SU-DHL-6 (cell line): ENCODE results near the gene HSPA1A.

Experiments
- H2AFZ ChIP-seq: fragments of 200-600 bp; sonication (generic); 2 replicates; pipeline ENCODE4 v1.6.1; 2014; ENCODE audit warnings: low read depth, mild to moderate bottlenecking, moderate library complexity, mixed read lengths, antibody characterized with exemption, low read length; ENCODE audit not compliant: severe bottlenecking
- H3F3A ChIP-seq: fragments of 200-600 bp; shearing (Covaris generic); 2 replicates; pipeline ENCODE4 v1.6.0; 2016; ENCODE audit warnings: antibody characterized with exemption, mild to moderate bottlenecking; ENCODE audit not compliant: insufficient read depth
- H3K27ac ChIP-seq: fragments of 200-600 bp; sonication (generic); 2 replicates; pipeline ENCODE4 v1.5.1; 2016; ENCODE audit warnings: low read depth, mild to moderate bottlenecking, low read length, moderate library complexity, mixed read lengths
- H3K27me3 ChIP-seq: fragments of 200-600 bp; sonication (generic), shearing (Covaris generic); 2 replicates; pipeline ENCODE4 v1.6.0; 2014; ENCODE audit warnings: mild to moderate bottlenecking, low read length
- H3K36me3 ChIP-seq: fragments of 200-600 bp; sonication (generic); 2 replicates; pipeline ENCODE4 v1.6.1; 2014; ENCODE audit warnings: mild to moderate bottlenecking, low read length, mixed read lengths
- H3K4me2 ChIP-seq: fragments of 300-600, 200-600 bp; shearing (Covaris generic), sonication (generic); 2 replicates; pipeline ENCODE4 v1.6.0; 2014; ENCODE audit warnings: low read length, low read depth, mild to moderate bottlenecking; ENCODE audit not compliant: poor library complexity, severe bottlenecking
- H3K4me3 ChIP-seq: fragments of 200-600 bp; sonication (generic); 2 replicates; pipeline ENCODE4 v1.5.1; 2014; ENCODE audit warnings: antibody characterized with exemption, low read length, mild to moderate bottlenecking, mixed read lengths; ENCODE audit not compliant: insufficient read depth, poor library complexity, severe bottlenecking
- H3K79me2 ChIP-seq: fragments of 200-600 bp; sonication (generic); 2 replicates; pipeline ENCODE4 v1.6.1; 2014; ENCODE audit warnings: mild to moderate bottlenecking, low read length, moderate library complexity; ENCODE audit not compliant: insufficient read depth
- H3K9ac ChIP-seq: fragments of 200-600 bp; sonication (generic); 2 replicates; pipeline ENCODE4 v1.7.0; 2014; ENCODE audit warnings: mild to moderate bottlenecking, low read length
- H3K9me2 ChIP-seq: fragments of 200-600 bp; sonication (generic); replicated peaks from 2 replicates; pipeline ENCODE4 v1.6.1; 2014; ENCODE audit warnings: low read length; ENCODE audit not compliant: insufficient read depth
- H3K9me3 ChIP-seq: fragments of 200-600 bp; sonication (generic); 2 replicates; pipeline ENCODE4 v1.6.1; 2014; ENCODE audit warnings: low read length, mixed read lengths; ENCODE audit not compliant: insufficient read depth
- H4K20me1 ChIP-seq: fragments of 200-600 bp; sonication (generic); 2 replicates; pipeline ENCODE4 v1.6.1; 2014; ENCODE audit warnings: low read depth, mild to moderate bottlenecking, antibody characterized with exemption, low read length, moderate library complexity, mixed read lengths
- EZH2phosphoT487 ChIP-seq: fragments of 200-600 bp; sonication (generic), shearing (Covaris generic); conservative IDR thresholded peaks from 2 replicates; pipeline ENCODE4 v1.6.1; 2018; ENCODE audit warnings: mild to moderate bottlenecking, antibody characterized with exemption, low read length, moderate library complexity, mixed read lengths
- TF ChIP-seq, protein P1 (sequence below): fragments of 200-600 bp; sonication (generic); IDR thresholded peaks from one replicate; pipeline ENCODE4 v1.5.1; 2017; ENCODE audit warnings: antibody characterized with exemption, mild to moderate bottlenecking, low read length, moderate library complexity; ENCODE audit not compliant: insufficient read depth, poor library complexity, severe bottlenecking

Gene HSPA1A

DNA sequence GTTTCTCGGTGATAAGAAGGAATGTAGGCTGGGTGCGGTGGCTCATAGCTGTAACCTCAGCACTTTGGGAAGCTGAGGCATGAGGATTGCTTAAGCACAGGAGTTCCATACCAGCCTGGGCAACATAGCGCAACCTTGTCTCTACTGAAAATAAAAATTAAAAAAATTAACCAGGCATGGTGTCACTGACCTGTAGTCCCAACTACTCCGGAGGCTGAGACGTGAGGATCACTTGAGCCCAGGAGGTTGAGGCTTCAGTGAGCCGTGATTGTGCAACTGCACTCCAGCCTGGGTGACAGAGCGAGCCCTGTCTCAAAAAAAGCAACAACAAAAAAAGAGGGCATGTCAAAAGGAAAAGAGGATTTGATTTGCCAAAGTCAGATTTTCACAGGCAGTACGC, 43.4 kb downstream of the HSPA1A start:
- H3F3A ChIP-seq, result peaks cover 5% of the 10 kb centered on the region
- H4K20me1 ChIP-seq, result no peaks in the 10 kb centered on the region
- no peaks in the 10 kb centered on the region for H3K27me3 ChIP-seq
- H2AFZ ChIP-seq, result no peak overlapping the region
- no peak overlapping the region for H3K4me3 ChIP-seq
- TF ChIP-seq, protein P1, sequence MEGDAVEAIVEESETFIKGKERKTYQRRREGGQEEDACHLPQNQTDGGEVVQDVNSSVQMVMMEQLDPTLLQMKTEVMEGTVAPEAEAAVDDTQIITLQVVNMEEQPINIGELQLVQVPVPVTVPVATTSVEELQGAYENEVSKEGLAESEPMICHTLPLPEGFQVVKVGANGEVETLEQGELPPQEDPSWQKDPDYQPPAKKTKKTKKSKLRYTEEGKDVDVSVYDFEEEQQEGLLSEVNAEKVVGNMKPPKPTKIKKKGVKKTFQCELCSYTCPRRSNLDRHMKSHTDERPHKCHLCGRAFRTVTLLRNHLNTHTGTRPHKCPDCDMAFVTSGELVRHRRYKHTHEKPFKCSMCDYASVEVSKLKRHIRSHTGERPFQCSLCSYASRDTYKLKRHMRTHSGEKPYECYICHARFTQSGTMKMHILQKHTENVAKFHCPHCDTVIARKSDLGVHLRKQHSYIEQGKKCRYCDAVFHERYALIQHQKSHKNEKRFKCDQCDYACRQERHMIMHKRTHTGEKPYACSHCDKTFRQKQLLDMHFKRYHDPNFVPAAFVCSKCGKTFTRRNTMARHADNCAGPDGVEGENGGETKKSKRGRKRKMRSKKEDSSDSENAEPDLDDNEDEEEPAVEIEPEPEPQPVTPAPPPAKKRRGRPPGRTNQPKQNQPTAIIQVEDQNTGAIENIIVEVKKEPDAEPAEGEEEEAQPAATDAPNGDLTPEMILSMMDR, result no peak
- TF ChIP-seq EZH2phosphoT487, result no peak
- no peak overlapping the region for H3K4me2 ChIP-seq
- no peaks in the 10 kb centered on the region for H3K9me3 ChIP-seq
- H3K79me2 ChIP-seq, result peaks cover 5% of the 10 kb centered on the region; the same call in 1 of the 2 replicates
- H3K27ac ChIP-seq, result no peak overlapping the region
- H3K36me3 ChIP-seq, result no peaks in the 10 kb centered on the region; the same call in 1 of the 2 replicates
- H3K9ac ChIP-seq, result no peak overlapping the region
- no peaks in the 10 kb centered on the region for H3K9me2 ChIP-seq

GRCh38 chr6:31859923-31860322, 44.6 kb downstream of the HSPA1A start:
- Histone ChIP-seq H3K36me3 (no peaks in the 10 kb centered on the region; the same call in 1 of the 2 replicates), H3K4me2 (no peak overlapping the region), H3K27me3 (no peaks in the 10 kb centered on the region), H3K27ac (no peak overlapping the region), H4K20me1 (no peaks in the 10 kb centered on the region), H3K9me2 (no peaks in the 10 kb centered on the region), H3K9me3 (no peaks in the 10 kb centered on the region), H2AFZ (no peak overlapping the region), H3F3A (peaks cover 9% of the 10 kb centered on the region), H3K79me2 (peaks cover 5% of the 10 kb centered on the region; the same call in 1 of the 2 replicates), H3K4me3 (no peak overlapping the region), H3K9ac (no peak overlapping the region)
- TF ChIP-seq, protein P1, result no peak
- no peak for TF ChIP-seq EZH2phosphoT487

- H3K9me3 ChIP-seq, result no peaks in the 10 kb centered on the region
- TF ChIP-seq EZH2phosphoT487, result no peak
- TF ChIP-seq, protein P1, result no peak
- no peak overlapping the region for H3K27ac ChIP-seq
- no peak overlapping the region for H2AFZ ChIP-seq
- H4K20me1 ChIP-seq, result no peaks in the 10 kb centered on the region
- no peaks in the 10 kb centered on the region for H3K9me2 ChIP-seq
- no peaks in the 10 kb centered on the region; the same call in 1 of the 2 replicates for H3K36me3 ChIP-seq
- H3K4me2 ChIP-seq, result no peak overlapping the region
- H3K9ac ChIP-seq, result no peak overlapping the region
- H3K27me3 ChIP-seq, result no peaks in the 10 kb centered on the region
- H3F3A ChIP-seq, result peaks cover 12% of the 10 kb centered on the region
- H3K4me3 ChIP-seq, result no peak overlapping the region
- H3K79me2 ChIP-seq, result peaks cover 5% of the 10 kb centered on the region; the same call in 1 of the 2 replicates
These were observed 45.0 kb downstream of the HSPA1A start for GRCh38 chr6:31860349-31860748.
